HUDEP-2 (cell line): Measurements from ENCODE around the gene ZNF770.

Experiments used
- DNase-seq, 76 experiments: peaks; one replicate each; lab custom pipeline; 2025; ENCODE audit not compliant: unreplicated experiment in 76 of 76; lab: John Stamatoyannopoulos, UW

ZNF770 gene, protein sequence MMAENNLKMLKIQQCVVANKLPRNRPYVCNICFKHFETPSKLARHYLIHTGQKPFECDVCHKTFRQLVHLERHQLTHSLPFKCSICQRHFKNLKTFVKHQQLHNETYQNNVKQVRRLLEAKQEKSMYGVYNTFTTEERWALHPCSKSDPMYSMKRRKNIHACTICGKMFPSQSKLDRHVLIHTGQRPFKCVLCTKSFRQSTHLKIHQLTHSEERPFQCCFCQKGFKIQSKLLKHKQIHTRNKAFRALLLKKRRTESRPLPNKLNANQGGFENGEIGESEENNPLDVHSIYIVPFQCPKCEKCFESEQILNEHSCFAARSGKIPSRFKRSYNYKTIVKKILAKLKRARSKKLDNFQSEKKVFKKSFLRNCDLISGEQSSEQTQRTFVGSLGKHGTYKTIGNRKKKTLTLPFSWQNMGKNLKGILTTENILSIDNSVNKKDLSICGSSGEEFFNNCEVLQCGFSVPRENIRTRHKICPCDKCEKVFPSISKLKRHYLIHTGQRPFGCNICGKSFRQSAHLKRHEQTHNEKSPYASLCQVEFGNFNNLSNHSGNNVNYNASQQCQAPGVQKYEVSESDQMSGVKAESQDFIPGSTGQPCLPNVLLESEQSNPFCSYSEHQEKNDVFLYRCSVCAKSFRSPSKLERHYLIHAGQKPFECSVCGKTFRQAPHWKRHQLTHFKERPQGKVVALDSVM

DNA sequence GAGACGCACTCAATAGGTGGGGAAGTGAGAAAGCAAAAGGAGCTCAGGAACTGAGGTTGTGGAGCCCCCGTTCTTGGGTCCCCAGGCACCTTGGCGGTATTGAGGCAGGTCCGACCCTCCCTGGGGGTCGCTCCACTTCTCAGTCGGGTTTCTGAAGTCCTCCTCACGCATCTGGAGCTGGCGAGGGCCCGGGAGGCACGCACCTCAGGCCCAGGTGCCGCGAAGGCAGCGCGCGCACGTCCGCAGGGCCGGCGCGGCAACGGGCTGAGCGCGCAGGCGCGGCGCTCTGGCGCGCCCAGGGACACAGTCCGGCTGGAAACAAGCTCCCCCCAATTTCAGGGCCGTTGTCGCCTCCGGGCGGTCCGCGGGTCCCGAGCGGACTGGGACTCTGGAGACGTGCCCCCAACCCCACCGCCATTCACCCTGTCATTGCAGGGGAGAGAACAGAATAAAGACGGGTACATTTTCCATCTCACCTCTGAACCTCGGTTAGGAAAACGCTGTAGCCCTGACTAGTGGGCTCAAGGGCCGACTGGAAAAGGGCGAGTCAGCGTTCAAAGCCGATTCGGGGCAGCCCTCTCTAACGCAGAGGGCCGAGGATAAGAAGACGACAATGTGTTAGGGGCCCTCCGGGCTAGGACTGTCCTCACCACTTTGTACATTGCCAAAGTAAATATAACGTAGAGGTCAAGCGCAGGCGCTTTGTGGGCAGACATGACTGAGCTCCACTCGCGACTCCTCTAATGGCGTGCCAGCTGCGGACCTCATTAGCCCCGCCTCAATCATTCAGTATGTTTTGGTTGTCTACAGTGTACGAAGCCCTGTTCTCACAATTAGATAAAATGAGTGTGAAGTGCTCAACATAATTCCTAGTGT is at the start of gene ZNF770:
Gene ZNF770 (minus strand): TSS at position 261 of the 876 bp plus-strand sequence. CDS start 4,853 bp downstream, outside the sequence.
- peak in 72 of 76 experiments; percentile 17 to 83 (median 62) for DNase-seq

DNA sequence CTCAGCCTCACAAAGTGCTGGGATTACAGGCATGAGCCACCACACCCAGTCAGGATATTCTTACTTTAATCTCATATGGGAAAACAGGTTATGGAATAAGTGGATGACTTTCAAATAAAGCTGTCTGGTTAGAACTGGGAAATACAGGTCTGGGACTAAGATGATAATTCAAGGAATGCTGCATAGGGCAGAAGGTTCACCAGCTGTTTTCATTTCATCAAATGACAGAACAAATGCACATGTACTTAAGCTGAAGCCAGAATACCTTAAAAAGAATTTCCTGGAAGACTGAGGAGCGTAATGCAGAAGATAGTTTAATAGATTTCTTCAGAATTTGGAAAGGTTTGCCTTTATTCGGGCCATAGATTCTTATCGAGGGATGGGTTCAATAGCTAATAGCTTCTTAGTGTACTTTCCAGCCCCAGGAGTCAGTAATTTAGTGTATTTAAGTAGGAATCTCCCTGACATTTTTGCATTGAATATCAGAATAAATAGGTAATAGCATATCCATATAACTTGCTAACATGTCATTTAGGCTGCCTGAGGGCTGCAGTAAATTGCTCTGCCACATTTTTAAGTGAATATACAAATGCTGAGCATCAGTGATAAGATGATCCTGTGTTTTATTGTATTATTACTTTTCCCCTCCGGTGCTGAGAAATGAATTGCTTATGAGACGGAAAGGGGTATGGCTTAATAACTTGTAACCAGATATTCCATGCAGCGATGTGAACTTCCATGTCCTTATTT is 40.3 kb upstream of the ZNF770 start:
- DNase-seq = no peak

DNA sequence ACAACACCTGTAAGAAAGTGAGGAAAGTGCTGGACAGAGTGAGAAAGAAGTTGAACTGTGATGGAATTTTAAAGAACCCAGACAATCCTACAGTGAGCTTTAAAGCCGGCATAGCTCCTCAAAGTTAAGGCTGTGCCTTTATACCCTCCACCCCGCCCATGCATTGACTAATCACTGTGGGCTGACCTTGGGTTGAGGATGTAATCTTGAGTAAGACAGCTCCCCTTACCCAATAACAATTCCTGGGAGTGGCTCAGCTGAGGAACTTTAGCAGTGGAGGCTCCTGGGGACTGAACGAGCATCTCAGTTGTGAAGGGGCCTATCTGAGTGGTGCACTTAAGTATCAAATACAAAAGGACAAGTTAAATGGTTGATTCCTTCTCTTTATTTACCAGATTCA is 35.7 kb upstream of the ZNF770 start:
- DNase-seq = no peak

DNA sequence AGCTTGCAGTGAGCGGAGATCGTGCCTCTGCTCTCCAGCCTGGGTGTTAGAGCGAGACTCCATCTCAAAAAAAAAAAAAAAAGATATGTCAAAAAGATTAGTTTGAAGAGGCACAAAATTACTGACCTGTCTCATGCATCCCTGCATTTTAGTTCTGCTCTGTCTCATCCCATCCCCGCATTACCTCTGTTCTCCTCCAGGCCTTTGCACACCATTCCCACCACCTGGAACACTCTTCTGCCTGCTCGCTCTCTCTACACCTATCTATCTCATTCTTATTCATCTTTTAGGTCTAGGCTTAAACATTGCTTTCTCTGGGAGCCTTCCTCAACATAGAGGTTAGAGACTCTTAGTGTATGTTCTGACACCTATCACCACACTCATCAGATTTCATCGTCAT is 32.9 kb upstream of the ZNF770 start:
- DNase-seq = no peak

DNA sequence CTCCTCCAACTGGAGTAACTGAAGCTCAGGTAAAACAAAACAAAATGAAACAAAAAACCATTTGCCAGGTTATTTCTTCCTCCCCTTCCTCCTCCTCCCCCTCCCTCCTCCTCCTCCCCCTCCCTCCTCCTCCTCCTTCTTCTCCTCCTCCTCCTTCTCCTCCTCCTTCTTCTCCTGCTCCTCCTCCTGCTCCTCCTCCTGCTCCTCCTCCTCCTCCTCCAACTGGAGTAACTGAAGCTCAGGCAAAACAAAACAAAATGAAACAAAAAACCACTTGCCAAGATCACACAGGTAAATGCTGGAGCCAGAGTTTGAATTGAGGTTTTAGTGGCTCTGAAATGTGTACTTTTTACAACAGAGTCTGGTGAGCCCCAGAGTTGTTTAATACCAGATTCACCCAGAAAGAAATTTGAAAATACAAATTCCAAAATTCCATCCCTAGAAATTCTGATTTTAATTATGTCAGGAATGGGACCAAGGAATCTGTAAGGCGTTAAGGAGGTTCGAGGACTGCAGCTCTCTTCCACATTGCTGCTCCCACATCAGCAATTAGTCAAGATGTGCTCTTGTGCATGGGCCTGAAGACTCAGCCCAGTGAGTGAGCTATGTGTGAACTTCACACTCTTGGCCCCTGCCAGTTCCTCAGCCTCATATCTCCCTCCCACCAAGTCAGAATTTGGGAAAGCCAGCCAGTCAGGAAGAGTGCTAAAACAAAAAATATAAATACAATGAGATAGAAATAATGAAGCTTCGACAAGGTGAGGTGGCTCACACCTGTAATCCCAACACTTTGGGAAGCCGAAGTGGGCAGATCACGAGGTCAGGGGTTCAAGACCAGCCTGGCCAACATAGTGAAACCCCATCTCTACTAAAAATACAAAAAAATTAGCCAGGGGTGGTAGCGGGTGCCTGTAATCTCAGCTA is 31.6 kb upstream of the ZNF770 start:
- DNase-seq = no peak

DNA sequence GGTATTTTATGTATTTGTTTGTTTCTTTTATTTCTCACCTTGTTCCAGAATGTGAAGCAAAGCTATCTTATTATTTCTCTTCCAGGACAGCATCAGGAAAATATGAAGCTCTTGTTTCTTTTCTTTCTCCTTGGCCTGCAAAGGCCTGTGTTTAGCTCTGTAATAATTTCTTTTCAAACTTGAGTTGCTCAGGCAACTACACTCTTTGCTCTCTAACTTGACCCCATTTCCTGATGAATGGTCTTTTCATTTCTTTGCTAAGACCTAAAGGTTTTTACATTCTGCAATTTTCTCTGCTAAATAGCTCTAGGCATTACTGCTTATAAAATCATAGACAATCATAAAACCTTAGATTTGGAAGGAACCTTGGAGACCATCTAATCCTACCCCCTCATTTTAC is 26.2 kb upstream of the ZNF770 start:
- no peak for DNase-seq

DNA sequence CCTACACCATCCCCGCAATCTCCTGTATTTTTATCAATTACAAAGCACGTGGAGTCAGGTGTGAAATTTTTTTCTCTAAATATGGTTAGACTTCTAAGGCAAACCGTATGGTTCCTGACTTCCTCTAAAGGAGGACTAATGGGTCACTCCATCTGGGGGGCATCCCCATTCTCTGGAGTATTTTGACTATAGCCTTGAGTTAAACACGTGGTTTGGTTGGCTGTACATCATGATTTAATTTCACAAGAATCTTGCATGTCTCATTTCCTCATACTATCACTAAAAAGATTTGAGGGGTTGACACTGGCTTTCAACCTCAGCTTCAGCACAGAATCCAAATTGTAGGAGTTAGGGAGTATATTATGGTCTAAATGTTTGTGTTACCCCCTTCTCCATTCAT is 25.3 kb upstream of the ZNF770 start:
- DNase-seq = no peak

DNA sequence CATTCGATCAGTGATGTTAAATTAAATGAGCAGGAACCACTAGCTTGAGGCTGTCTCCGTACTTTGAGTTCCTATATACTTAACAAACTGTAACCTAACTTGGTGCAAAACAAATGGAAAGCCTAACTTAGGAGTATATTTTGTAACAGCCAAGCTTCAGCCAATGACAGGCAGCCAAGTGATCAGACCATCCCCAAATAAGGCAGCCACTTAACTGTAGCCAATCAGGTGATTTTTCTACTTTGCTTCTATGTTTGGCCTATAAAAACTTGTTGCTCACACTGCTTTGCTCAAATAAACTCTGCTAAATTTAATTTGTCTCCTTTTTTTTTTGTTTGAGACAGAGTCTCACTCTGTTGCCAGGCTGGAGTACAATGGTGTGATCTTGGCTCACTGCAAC is 19.3 kb upstream of the ZNF770 start:
- no peak for DNase-seq

DNA sequence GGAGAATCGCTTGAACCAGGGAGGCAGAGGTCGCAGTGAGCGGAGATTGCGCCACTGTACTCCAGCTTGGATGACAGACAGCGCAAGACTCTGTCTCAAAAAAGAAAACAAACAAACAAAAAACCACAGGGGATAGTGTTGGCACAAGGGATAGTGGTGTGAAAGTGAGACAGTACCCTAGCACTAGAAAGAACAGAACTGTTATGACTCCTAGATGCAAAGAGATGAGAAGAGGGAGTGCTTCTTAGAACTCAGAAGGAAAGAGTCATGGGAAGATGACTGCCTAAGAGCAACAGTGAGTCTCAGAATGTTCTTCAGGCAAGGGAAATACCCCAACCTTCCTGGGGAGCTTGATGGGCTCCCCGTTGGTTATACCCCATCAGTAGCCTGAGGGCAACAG is 17.8 kb upstream of the ZNF770 start:
- DNase-seq = no peak

DNA sequence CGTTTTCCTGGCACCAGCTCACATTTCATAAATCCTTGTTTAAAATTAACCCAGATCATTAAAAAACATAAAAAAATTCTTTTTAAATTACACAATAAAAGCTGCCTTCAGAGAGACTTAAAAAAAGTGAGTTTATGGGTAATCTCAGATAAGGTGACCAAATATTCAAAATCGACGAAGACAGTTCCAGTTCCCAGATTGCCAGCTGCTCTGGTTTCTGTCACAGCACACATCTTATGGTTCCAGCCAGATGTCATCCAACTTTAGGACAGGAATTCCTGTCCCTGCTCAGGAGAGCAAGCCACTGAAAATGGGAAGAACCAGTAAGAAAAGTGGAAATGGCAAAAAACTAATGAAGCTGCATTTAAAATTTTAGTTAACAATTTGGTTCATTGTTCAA is 15.8 kb upstream of the ZNF770 start:
- no peak for DNase-seq

DNA sequence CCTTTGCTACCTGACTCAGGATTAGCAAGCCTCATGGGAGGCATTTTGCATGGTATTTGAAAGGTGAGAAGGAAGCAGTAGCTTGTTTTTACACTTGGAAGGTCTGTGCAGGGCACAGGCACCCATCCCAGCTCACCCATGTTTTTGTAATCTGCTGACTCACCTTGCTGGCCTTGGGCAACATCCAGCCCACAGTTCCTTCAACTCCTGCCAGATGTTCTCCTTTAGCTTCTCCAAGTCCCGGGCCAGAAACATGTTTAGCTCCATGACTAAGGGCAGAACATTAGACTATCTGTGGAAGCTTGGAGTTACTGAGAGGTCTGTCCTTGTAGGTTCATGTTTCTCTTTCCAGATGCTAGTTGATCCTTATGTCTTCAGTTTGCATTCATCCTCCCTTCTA is 12.4 kb upstream of the ZNF770 start:
- no peak for DNase-seq

DNA sequence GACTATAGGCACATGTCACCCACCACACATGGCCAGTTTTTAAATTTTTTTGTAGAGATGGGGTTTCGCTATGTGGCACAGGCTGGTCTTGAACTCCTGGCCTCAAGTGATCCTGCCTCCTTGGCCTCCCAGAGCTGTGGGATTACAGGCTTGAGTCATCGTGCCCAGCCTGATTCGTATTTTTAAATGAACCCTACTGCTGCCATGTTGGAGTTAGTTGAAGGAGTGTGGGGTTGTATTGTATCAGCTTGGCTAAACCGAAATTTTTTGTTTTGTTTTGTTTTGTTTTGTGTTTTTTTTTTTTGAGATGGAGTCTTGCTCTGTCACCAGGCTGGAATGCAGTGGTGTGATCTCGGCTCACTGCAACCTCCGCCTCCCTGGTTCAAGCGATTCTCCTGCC is 11.8 kb upstream of the ZNF770 start:
- DNase-seq = no peak

DNA sequence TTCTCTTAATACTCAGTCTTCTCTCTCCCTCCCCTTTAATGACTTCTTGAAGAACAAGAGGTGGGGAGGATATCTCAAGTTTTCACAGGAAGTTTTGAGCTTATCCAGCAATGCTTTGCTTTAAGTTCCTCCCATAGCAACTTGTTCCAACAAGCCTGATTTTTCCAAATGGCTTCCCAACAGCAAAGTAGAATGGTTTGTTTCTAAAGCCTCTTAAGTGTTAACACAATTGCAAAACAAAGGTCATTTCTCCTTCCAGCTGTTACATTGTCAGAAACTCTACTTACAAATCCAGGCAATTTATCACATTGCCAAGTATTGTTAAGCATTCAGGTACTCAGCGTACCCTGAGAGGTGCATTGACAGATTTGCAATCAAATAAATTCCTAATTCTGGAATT is 6.8 kb upstream of the ZNF770 start:
- DNase-seq = no peak

DNA sequence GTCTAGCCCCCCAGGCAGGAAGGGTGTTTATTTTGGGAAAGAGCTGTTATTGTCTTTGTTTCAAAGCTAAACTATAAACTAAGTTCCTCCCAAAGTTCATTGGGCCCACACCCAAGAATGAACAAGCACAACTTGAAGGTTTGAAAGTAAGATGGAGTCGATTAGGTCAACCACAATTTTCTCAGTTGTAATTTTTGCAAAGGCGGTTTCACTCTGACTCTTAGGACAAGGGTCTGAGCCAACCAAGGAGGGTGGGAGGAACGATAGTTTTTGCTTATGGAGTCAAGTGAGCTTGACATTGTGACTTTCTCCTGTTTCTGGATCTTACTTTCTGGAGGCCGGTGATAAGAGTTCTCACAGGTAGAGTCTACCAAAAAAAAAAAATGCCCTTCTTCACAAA is 5.8 kb upstream of the ZNF770 start:
- no peak for DNase-seq

DNA sequence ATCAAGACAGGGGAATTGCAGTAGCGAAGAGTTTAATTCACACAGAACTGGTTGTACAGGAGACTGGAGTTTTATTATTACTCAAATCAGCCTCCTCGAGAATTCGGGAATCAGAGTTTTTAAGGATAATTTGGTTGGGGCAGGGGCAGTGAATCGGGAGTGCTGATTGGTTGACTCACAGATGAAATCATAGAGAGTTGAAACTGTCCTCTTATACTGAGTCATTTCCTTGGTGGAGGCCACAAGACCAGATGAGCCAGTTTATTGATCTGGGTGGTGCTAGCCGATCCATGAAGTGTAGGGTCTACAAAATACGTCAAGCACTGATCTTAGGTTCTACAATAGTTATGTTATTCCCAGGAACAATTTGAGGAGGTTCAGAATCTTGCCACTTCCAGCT is 5.3 kb upstream of the ZNF770 start:
- no peak for DNase-seq

DNA sequence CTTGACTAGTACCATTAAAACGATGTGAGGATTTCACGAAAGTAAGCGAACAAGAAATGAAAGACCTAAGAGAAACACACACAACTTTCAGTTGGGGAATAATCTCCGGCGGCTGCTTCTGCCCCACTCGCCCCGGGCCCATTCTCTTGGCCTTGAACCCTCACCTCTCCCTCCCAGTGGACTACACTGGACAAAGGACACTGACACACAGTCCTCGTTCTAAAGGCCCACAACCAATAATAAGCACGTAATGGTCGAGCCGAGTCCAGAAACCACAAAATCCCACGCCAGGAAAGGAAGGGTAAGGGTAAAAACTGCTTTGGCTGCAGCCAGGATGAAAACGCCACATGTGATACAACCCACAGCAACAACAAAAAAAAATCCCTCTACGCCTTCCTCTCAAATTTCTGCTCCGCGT is 469 bp downstream of the ZNF770 start:
- peak in 6 of 76 experiments; percentile 9 to 42 (median 30) for DNase-seq

DNA sequence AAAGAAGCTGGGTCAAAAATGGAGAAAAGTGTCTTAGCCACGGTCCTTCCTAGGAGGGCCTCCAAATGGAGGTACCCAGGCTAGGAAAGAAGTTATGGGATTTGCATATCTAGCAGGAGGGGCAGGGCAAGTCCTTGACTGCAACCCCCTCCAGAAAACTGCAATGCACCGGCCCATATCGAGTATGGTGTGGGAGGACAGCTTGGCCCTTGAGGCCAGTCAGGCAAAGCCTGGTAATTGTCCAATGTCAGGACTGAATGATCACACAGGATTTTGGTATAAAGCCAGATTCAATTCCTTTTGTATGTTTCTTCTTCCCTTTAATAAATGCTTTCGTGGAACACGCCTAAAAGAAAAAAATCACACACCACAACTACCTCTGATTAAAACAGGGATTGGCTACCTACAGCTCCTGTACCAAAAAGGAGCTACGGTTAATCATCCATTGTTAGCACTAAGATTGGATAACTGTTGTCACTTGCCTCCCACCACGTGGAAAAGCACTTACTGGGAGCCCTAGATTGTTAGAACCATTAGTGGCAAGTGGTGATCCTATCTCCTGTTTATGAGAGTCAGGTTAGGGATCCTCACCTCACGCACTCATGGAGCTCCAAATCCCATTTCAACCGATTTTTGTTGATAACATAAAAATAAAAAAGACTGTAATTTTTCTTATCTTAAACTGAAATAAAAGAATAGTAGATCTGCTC is 1.2 kb downstream of the ZNF770 start:
- DNase-seq = peak in 23 of 76 experiments; percentile 1 to 38 (median 10)

DNA sequence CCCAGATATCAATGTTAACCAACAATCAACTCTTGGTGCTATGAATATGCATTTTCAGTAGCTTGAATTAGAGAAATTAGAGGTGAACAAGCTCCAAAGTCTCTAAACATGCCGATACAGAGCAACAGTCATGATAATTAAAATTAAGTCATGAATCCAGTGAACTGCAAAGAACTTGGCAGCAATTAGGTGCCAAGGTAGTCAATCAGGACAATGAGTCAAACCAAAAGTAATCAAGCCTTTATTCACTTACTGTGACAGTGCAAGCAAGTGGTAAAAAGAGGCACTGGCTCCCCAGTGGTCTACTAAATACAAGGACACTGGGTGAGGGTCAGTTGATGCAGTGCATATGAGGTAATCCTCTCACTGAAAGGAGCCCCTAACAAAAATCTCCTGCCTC is 1.8 kb downstream of the ZNF770 start:
- no peak for DNase-seq
